Right lobe of liver (tissue), 6 donors: ENCODE data around the gene ADGRG6. TPM values are rescaled to one million over a fixed set of nuclear protein-coding genes. Genes with fewer than 3 reads are reported as not detected.
A peak's percentile ranks its signal among the peaks of the same experiment; 100 is the strongest.

Source experiments
- ATAC-seq, 4 donors: fragments of 200-7000 bp; cut with Tn5 transposase; one replicate each; pipeline ENCODE4 v1.9.1; 2020; ENCODE audit warnings: mild to moderate bottlenecking in 4 of 4, moderate library complexity in 4 of 4
- DNase-seq, 3 donors: peaks; one replicate each; pipeline ENCODE4 v3.0.0-alpha.2; 2020
- H3K27ac ChIP-seq, 3 donors: fragments of 200-600 bp; one replicate each; pipeline ENCODE4 v1.8.0; 2022
- H3K27me3 ChIP-seq, 2 donors: fragments of 200-600 bp; one replicate each; pipeline ENCODE4 v1.8.0; 2022
- H3K36me3 ChIP-seq, 4 donors: fragments of 200-600 bp; sonication (generic) in 1 of 4; one replicate each; pipeline versions ENCODE4 v1.5.1 to v1.8.0; 2017 to 2022; ENCODE audit warnings: control low read depth in 1 of 4
- H3K4me1 ChIP-seq, 4 donors: fragments of 200-600 bp; sonication (generic) in 1 of 4; one replicate each; pipeline versions ENCODE4 v1.5.1 to v1.8.0; 2017 to 2022; ENCODE audit warnings: control low read depth in 1 of 4
- H3K4me3 ChIP-seq, 3 donors: fragments of 200-600 bp; one replicate each; pipeline ENCODE4 v1.8.0; 2022
- H3K9me3 ChIP-seq, 4 donors: fragments of 200-600 bp; sonication (generic) in 1 of 4; one replicate each; pipeline versions ENCODE4 v1.5.1 to v1.8.0; 2017 to 2022; ENCODE audit warnings: control low read depth in 1 of 4
- CTCF ChIP-seq, 4 donors: fragments of 200-600 bp in 3 of 4; fragments of 450-650 bp in 1 of 4; IDR thresholded peaks; one replicate each; pipeline versions ENCODE4 v1.5.1 to v1.8.0; 2016 to 2022; ENCODE audit warnings: antibody characterized with exemption in 4 of 4, mild to moderate bottlenecking in 2 of 4
- POLR2A ChIP-seq: fragments of 450-650 bp; IDR thresholded peaks from one replicate; pipeline ENCODE4 v1.6.1; 2017; ENCODE audit warnings: antibody characterized with exemption, mild to moderate bottlenecking
- WGBS: methylation state at CpG from one replicate; pipeline ENCODE4 v1.1.6; 2018; ENCODE audit warnings: low coverage, low lambda C conversion rate; ENCODE audit not compliant: insufficient coverage; ENCODE audit errors: missing lambda C conversion rate; 5-methylcytosine and 5-hydroxymethylcytosine counted together
- intact Hi-C, 2 donors: fragments of 100-400 bp; cut with DNase I; formaldehyde crosslinking; loops; one replicate each; pipeline versions ENCODE4 v1.11.2 to v1.14.1; 2022
- total RNA-seq, 6 experiments: library from RNA; depleted of rRNA in 2 of 6; stranded (reverse); fragments of >200 nt in 2 of 6; fragmentation: NEBNext Ultra II Directional in 3 of 6; extraction: Animal tissue kit (Norgen Biotek cat#: 25700) in 3 of 6; gene quantifications; one replicate each; pipeline versions ENCODE4 v1.1.0 to v1.2.4, GENCODE V29; 2016 to 2023
- donor health status: DM: no; HTN: yes; CAD: no.
- donor health status: DM: no; HTN: no; CAD: no.
- donor health status: DM: no; HTN: no; CAD: no.
- donor health status: DM: no; HTN: yes; CAD: no.
- donor health status: DM: no; HTN: yes; CAD: no.

ADGRG6 gene
- total RNA-seq, 6 experiments from 2014 or later = 49.6 to 114 (median 94.6) TPM

GRCh38 chr6:142258757-142259156 is 43.0 kb upstream of the ADGRG6 start:
- TF ChIP-seq CTCF (IDR thresholded peaks at IDR 0.05) (no peak), POLR2A (no peak)
- H3K4me3 ChIP-seq = peak overlapping the region; percentile 7 to 49 (median 45)
- peak; percentile 58 to 71 (median 66) for ATAC-seq
- no peaks in the 10 kb centered on the region for H3K36me3 ChIP-seq
- peaks cover 0 to 16% (median 6%) of the 10 kb centered on the region in 4 donors for H3K4me1 ChIP-seq
- no peaks in the 10 kb centered on the region for H3K27me3 ChIP-seq
- no peak for DNase-seq
- H3K9me3 ChIP-seq = no peaks in the 10 kb centered on the region
- H3K27ac ChIP-seq = peak overlapping the region; percentile 42 to 81 (median 79)
- intact Hi-C loops = no loop called here
- WGBS = 28% methylated on average over 8 of the region's 8 CpGs

GRCh38 chr6:142260748-142261147 is 41.1 kb upstream of the ADGRG6 start:
- no peaks in the 10 kb centered on the region for H3K36me3 ChIP-seq
- WGBS = 82% methylated on average over 3 of the region's 3 CpGs
- no peak for TF ChIP-seq POLR2A
- TF ChIP-seq CTCF (IDR thresholded peaks at IDR 0.05) = no peak
- H3K27me3 ChIP-seq = no peaks in the 10 kb centered on the region
- no peak overlapping the region for H3K27ac ChIP-seq
- peaks cover 0 to 18% (median 2%) of the 10 kb centered on the region in 4 donors for H3K4me1 ChIP-seq
- no peak for ATAC-seq
- no peak overlapping the region for H3K4me3 ChIP-seq
- H3K9me3 ChIP-seq = no peaks in the 10 kb centered on the region
- no peak for DNase-seq
- intact Hi-C loops = no loop called here

GRCh38 chr6:142262231-142262630 is 39.6 kb upstream of the ADGRG6 start:
- no peaks in the 10 kb centered on the region for H3K36me3 ChIP-seq
- H3K4me1 ChIP-seq = peaks cover 0 to 10% (median 0%) of the 10 kb centered on the region in 4 donors
- H3K27me3 ChIP-seq = no peaks in the 10 kb centered on the region
- ATAC-seq (no peak), DNase-seq (no peak)
- H3K27ac ChIP-seq = no peak overlapping the region
- TF ChIP-seq CTCF (IDR thresholded peaks at IDR 0.05) (no peak), POLR2A (no peak)
- intact Hi-C loops = no loop called here
- H3K4me3 ChIP-seq = no peak overlapping the region
- H3K9me3 ChIP-seq = no peaks in the 10 kb centered on the region

GRCh38 chr6:142265476-142265875 is 36.3 kb upstream of the ADGRG6 start:
- 88% methylated on average over 1 of the region's 1 CpG for WGBS
- Histone ChIP-seq H3K4me3 (no peak overlapping the region), H3K27ac (no peak overlapping the region), H3K4me1 (peaks cover 0 to 5% (median 0%) of the 10 kb centered on the region in 4 donors), H3K27me3 (no peaks in the 10 kb centered on the region), H3K36me3 (no peaks in the 10 kb centered on the region), H3K9me3 (no peaks in the 10 kb centered on the region)
- intact Hi-C loops = no loop called here
- TF ChIP-seq CTCF (IDR thresholded peaks at IDR 0.05) (no peak), POLR2A (no peak)
- peak; percentile 59 to 84 (median 70) for ATAC-seq
- no peak for DNase-seq

- ATAC-seq = no peak
- H3K9me3 ChIP-seq = no peaks in the 10 kb centered on the region
- no peak for DNase-seq
- no peak for TF ChIP-seq POLR2A
- no peak for TF ChIP-seq CTCF (IDR thresholded peaks at IDR 0.05)
- intact Hi-C loops = no loop called here
- 59% methylated on average over 4 of the region's 4 CpGs for WGBS
- peaks cover 0 to 5% (median 0%) of the 10 kb centered on the region in 4 donors for H3K4me1 ChIP-seq
- no peak overlapping the region for H3K4me3 ChIP-seq
- no peak overlapping the region for H3K27ac ChIP-seq
- no peaks in the 10 kb centered on the region for H3K36me3 ChIP-seq
- no peaks in the 10 kb centered on the region for H3K27me3 ChIP-seq
Observed at GRCh38 chr6:142266060-142266459, 35.7 kb upstream of the ADGRG6 start.
